ENCODE results near the gene CNIH4.
A peak's percentile ranks its signal among the peaks of the same experiment; 100 is the strongest.

Gene CNIH4

DNA sequence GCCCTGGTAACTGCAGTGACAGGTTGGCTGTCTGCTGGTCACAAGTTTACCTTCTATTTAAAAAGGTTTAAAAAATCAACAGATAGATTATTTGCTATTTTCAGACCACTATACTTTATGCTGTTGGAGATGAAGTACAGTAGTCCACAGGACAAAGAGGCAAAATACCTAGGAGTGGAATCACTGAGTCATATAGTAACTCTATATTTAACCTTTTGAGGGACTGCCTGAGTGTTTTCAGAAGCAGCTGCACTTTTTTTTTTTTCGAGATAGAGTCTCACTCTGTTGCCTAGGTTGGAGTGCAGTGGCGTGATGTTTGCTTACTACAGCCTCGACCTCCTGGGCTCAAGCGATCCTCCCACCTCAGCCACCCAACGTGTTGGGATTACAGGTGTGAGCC, 11.7 kb downstream of the CNIH4 start:
- Mint-ChIP-seq H3K36me3 (ENCODE audit: low read depth) (peaks cover 77% of the 10 kb centered on the region), H3K4me3 (no peak overlapping the region), H3K4me1 (ENCODE audit: low read depth) (peaks cover 35% of the 10 kb centered on the region), H3K27ac (no peak overlapping the region), H3K9me3 (no peaks in the 10 kb centered on the region), H3K27me3 (ENCODE audit: low read depth) (no peaks in the 10 kb centered on the region)
- DNase-seq (ENCODE audit: low spot score), result no peak

DNA sequence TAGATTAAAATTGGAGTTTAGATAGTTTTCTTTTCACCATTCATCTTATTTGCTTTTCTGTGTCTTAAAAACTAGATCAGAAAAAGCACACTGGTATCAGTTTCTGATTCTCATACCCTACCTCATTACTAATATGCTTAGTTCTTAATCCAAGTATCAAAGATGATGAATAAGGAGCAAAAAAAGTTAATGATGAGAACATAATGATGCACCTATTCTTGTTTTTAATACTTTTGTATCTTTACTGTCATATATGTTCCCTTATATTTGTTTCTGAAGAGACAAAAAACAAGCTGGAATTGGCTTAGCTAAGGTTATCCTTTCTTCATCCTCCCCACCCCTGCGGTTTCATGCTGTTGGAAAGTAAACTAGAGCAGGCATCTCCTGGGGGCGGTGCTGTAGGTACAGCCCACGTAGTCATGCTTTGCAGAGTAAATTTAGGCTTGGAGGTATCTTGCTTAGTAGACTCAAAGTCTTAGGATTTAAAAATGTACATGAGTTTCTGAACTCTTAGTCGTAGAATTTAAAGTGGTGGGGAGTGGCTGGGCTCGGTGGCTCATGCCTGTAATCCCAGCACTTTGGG, 16.4 kb downstream of the CNIH4 start:
- Mint-ChIP-seq H3K27me3 (ENCODE audit: low read depth) (no peaks in the 10 kb centered on the region), H3K36me3 (ENCODE audit: low read depth) (peaks cover 85% of the 10 kb centered on the region), H3K4me3 (no peak overlapping the region), H3K9me3 (no peaks in the 10 kb centered on the region), H3K4me1 (ENCODE audit: low read depth) (peaks cover 61% of the 10 kb centered on the region), H3K27ac (no peak overlapping the region)
- no peak for DNase-seq (ENCODE audit: low spot score)

DNA sequence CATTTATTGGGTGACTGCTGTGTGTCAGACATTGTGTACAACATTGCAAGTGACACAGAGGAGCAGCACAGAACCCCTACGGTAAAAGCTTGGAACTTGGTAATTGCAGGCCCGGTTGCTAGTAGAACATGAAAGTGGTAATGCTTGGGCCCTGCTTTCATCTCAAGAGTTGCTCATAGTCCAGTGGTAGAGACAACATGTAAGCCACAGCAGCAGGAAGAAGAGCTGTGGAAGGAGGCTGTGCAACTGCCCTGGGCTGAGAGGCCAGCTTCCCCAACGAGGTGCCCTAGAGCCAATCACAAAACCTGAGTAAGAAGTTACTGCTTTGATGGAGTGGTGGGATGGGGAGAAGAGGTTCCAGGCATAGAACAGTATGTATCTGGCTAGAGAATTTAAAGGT, 18.4 kb downstream of the CNIH4 start:
- peaks cover 70% of the 10 kb centered on the region for H3K4me1 Mint-ChIP-seq (ENCODE audit: low read depth)
- peaks cover 80% of the 10 kb centered on the region for H3K36me3 Mint-ChIP-seq (ENCODE audit: low read depth)
- DNase-seq (ENCODE audit: low spot score), result no peak
- no peaks in the 10 kb centered on the region for H3K27me3 Mint-ChIP-seq (ENCODE audit: low read depth)
- H3K27ac Mint-ChIP-seq, result peak overlapping the region; percentile 76
- peak overlapping the region; percentile 23 for H3K4me3 Mint-ChIP-seq
- no peaks in the 10 kb centered on the region for H3K9me3 Mint-ChIP-seq

DNA sequence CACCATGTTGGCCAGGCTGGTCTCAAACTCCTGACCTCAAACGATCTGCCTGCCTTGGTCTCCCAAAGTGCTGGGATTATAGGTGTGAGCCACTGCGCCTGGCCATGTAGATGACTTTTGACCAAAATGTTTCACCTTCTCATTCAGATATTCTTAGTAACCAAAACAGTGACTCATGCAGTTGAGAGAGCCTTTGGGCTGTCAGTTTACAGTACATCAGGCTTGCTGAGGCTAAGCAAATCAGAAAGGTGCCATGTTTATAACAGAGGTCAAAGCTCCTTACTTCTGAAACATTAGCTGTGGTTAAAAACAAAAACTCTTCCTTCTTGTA, 21.0 kb downstream of the CNIH4 start:
- Mint-ChIP-seq H3K9me3 (no peaks in the 10 kb centered on the region), H3K27ac (peak overlapping the region; percentile 92), H3K4me1 (ENCODE audit: low read depth) (peaks cover 85% of the 10 kb centered on the region), H3K4me3 (peak overlapping the region; percentile 70), H3K27me3 (ENCODE audit: low read depth) (no peaks in the 10 kb centered on the region), H3K36me3 (ENCODE audit: low read depth) (peaks cover 74% of the 10 kb centered on the region)
- peak; percentile 55 for DNase-seq (ENCODE audit: low spot score)

DNA sequence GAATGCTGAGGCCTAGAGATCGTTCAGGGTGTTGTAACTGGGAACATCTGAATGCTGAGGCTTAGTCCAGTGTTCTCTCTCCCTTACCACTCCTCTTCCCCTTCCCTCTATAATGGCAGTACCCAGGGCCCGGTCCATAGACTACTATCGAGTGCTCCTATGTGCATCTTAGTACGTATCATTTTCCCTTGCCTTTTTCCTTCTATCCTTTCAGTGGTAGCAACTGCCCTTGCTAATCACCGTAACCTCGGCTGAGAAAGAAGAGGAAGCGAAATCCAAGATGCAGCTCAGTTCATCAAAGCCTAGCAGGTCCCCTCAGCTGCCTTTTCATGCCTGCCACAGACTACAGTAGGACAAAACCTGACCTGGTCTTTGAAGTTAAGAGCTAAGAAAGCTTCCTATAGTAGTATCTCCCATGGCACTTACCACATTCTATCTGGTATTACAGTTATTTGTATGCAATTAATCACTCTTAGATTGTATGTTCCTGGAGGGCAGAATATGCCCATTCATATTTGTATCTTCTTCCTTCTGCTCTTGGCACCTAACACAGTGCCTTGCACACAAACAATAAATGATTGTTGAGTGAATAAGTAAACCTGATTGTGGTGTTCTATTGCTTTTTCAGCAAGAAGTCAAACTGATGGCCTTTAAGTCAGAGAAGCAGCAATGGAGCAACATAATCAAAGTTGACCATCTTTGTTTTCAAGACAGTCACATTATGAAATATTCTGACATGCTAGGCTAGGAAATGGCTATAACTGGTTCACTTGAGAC, 22.4 kb downstream of the CNIH4 start:
- peak overlapping the region; percentile 67 for H3K4me3 Mint-ChIP-seq

DNA sequence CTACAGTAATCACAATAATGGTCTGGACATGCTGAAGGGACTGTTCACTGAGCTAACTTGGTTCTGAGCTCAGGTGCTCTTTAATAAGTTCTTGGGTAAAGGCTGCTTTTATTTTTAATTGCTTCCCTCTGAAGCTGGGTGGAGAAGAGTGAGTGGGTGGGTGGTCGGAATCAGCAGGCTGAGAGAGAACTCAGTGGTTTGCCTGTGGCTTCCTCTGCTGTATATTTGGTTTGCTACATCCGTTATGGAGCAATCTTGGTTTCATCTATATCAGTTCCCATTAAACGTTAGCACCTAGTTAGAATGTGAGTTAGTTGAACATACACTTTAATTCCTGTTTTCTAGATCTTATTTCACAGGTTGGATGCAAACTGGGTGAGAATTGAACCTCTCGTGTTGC, 23.3 kb downstream of the CNIH4 start:
- Mint-ChIP-seq H3K36me3 (ENCODE audit: low read depth) (peaks cover 64% of the 10 kb centered on the region), H3K4me1 (ENCODE audit: low read depth) (peaks cover 79% of the 10 kb centered on the region), H3K9me3 (no peaks in the 10 kb centered on the region), H3K4me3 (peak overlapping the region; percentile 67), H3K27me3 (ENCODE audit: low read depth) (no peaks in the 10 kb centered on the region), H3K27ac (peak overlapping the region; percentile 76)
- peak; percentile 72 for DNase-seq (ENCODE audit: low spot score)

More for the DNA sequence above, 22.4 kb downstream of the CNIH4 start:
- peaks cover 86% of the 10 kb centered on the region for H3K4me1 Mint-ChIP-seq (ENCODE audit: low read depth)
- no peaks in the 10 kb centered on the region for H3K9me3 Mint-ChIP-seq
- no peak for DNase-seq (ENCODE audit: low spot score)
- H3K27me3 Mint-ChIP-seq (ENCODE audit: low read depth), result no peaks in the 10 kb centered on the region
- H3K36me3 Mint-ChIP-seq (ENCODE audit: low read depth), result peaks cover 68% of the 10 kb centered on the region
- peak overlapping the region; percentile 60 for H3K27ac Mint-ChIP-seq

DNA sequence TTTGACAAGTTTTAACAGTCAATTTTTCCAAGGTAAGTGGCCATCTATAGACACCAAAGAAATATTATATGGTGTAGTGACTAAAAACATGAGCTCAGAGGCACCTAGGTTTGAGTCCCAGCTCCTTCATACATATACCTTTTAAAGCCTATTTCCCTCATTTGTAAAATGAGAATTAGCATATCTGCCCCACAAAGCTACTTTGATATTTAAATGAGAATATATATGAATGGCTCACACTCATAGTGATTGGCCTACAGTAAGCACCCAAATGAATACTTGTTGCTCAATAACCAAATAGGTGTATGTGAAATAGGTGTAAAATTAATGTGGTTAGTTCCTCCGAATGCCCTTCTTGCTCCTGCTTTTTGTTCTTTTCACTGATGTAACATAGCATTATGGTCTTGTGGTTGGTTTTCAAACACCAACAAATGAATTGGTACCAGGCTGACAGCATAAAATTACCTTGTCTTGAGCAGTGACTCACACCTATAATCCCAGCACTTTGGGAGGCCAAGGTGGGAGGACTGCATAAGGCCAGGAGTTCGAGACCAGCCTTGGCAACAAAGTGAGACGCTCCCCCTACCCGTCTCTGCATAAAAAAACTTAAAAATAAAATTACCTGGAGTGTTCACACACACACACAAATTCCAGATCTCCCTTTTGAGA, 25.3 kb downstream of the CNIH4 start:
- Mint-ChIP-seq H3K36me3 (ENCODE audit: low read depth) (peaks cover 56% of the 10 kb centered on the region), H3K4me3 (peak overlapping the region; percentile 37), H3K27me3 (ENCODE audit: low read depth) (no peaks in the 10 kb centered on the region), H3K9me3 (no peaks in the 10 kb centered on the region), H3K4me1 (ENCODE audit: low read depth) (peaks cover 69% of the 10 kb centered on the region), H3K27ac (peak overlapping the region; percentile 67)
- no peak for DNase-seq (ENCODE audit: low spot score)

DNA sequence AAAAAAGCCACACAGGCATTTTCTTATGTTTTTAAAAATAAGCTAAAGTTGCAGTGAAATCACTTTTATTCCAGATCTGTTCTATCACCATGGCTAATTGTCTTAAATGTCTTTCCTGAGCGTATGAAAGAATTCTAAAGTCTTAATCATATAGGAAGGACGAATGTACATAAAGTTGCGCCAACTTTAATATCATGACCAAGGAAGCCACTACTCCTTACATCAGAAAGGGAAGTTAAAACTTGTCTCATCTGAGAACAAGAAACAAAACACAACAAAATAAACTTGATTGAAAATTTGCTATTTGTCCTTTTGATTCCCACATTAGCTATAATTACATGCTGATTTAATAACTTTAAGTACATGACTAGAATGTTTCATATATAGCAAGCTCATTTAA, 26.5 kb downstream of the CNIH4 start:
- Mint-ChIP-seq H3K9me3 (no peaks in the 10 kb centered on the region), H3K27me3 (ENCODE audit: low read depth) (no peaks in the 10 kb centered on the region), H3K27ac (no peak overlapping the region), H3K4me1 (ENCODE audit: low read depth) (peaks cover 63% of the 10 kb centered on the region), H3K36me3 (ENCODE audit: low read depth) (peaks cover 51% of the 10 kb centered on the region), H3K4me3 (no peak overlapping the region)
- DNase-seq (ENCODE audit: low spot score), result no peak

DNA sequence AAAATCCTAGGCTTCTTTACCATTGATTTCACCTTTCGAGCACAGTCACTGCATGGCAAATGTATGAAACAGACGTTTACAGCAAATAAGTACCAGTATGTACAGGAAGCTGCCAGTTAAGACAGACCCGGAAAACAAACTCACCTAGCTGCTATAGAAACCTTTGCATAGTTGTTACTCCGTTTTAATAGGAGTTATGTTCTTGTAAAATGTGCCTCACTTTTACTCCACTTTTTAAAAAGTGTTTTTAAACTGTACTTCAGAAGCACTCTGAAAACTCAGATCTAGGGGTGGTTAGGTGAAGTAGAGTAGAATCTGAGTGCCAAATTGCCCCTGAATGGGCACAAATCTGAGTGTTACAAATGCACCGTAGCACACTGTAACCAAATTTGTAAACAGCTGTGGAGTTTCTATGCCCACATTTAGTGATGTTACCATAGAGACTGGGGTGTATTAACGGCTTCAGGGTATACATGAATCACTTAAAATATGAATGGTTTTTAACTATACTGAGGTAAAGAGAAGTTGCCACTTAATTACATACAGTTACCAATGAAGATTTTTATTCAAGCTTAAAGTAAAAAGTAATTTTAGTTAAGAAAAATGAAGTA, 30.7 kb downstream of the CNIH4 start:
- H3K27ac Mint-ChIP-seq, result peak overlapping the region; percentile 32
- H3K4me3 Mint-ChIP-seq, result no peak overlapping the region
- no peaks in the 10 kb centered on the region for H3K9me3 Mint-ChIP-seq
- no peaks in the 10 kb centered on the region for H3K27me3 Mint-ChIP-seq (ENCODE audit: low read depth)
- peaks cover 29% of the 10 kb centered on the region for H3K4me1 Mint-ChIP-seq (ENCODE audit: low read depth)
- H3K36me3 Mint-ChIP-seq (ENCODE audit: low read depth), result peaks cover 60% of the 10 kb centered on the region
- DNase-seq (ENCODE audit: low spot score), result no peak

DNA sequence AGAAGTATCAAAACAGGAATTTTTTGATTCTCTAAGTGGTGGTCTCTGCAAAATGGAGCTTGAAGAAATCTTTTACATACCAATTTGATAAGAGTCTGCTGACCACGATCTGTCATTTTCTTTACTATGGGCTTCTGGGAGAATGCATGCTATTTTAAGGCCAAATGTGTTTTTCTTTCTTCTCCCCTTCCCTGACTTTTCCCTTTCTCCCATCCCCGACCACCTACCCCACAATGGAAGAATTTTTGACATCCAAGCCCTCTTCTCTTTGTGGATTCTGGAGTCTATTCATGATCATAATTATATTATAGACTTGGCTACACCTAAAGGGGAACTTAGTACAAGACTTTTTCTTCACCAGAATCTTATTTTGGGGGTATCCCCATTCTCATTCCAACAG, 31.3 kb downstream of the CNIH4 start:
- H3K4me1 Mint-ChIP-seq (ENCODE audit: low read depth), result peaks cover 29% of the 10 kb centered on the region
- peak overlapping the region; percentile 55 for H3K27ac Mint-ChIP-seq
- H3K4me3 Mint-ChIP-seq, result no peak overlapping the region

DNA sequence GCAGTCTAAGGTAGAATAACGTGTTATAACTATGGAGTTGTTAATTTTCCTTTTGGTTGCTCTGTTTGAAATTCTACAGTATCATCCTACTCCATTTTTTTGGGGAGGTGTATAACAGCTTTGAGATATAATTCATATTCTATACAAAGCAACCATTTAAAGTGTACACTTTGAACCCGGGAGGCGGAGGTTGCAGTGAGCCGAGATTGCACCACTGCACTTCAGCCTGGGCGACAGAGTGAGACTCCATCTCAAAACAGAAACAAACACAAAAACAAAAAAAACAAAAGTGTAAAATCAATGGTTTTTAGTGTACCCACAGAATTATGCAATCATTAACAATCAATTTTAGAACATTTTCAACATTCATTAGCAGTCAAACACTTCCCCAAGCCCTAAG, 33.8 kb downstream of the CNIH4 start:
- H3K27ac Mint-ChIP-seq, result no peak overlapping the region
- H3K27me3 Mint-ChIP-seq (ENCODE audit: low read depth), result no peaks in the 10 kb centered on the region
- H3K36me3 Mint-ChIP-seq (ENCODE audit: low read depth), result peaks cover 64% of the 10 kb centered on the region
- no peak for DNase-seq (ENCODE audit: low spot score)
- no peak overlapping the region for H3K4me3 Mint-ChIP-seq
- H3K4me1 Mint-ChIP-seq (ENCODE audit: low read depth), result peaks cover 27% of the 10 kb centered on the region
- no peaks in the 10 kb centered on the region for H3K9me3 Mint-ChIP-seq

More for the DNA sequence above, 31.3 kb downstream of the CNIH4 start:
- Mint-ChIP-seq H3K36me3 (ENCODE audit: low read depth) (peaks cover 62% of the 10 kb centered on the region), H3K27me3 (ENCODE audit: low read depth) (no peaks in the 10 kb centered on the region), H3K9me3 (no peaks in the 10 kb centered on the region)
- no peak for DNase-seq (ENCODE audit: low spot score)

DNA sequence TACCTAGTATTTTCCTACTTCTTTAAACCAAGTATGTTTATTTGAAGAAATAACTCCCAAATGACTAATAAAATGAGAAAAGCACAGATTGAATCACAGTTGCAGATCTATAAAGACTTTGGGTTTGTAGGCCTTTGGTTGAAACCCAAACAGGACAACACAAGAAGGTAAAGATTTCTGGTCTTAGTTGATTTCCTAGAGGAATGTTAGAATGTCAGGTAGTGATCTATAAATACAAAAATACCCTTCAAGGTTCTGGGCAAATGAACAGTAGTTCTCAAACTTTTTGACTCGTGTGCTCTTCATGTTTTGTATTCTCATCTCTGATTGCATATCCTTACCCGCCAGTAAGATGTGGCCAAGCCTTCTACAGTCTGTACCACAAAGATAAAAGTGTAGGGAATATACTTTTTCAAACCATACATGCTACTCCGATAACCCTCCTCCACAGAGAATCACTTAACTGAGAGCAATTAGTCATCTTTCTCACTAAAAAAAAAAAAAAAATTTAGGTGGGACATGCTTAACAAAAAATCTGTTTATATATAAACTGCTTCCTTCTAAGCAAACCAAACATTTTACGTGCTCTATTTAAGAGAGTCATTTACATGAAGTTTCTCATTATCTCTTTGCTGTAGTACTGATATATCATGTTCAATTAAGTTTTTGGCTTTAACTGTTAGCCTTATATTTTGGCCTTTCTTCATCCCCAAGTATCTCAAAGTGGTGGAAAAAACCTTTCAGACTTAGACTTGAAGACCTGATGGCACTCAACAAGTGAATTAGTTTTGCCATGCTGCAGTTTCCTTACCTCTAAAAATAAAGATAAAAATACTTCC, 36.0 kb downstream of the CNIH4 start:
- Mint-ChIP-seq H3K9me3 (no peaks in the 10 kb centered on the region), H3K4me3 (no peak overlapping the region), H3K27ac (no peak overlapping the region), H3K27me3 (ENCODE audit: low read depth) (no peaks in the 10 kb centered on the region), H3K4me1 (ENCODE audit: low read depth) (peaks cover 23% of the 10 kb centered on the region), H3K36me3 (ENCODE audit: low read depth) (peaks cover 76% of the 10 kb centered on the region)
- DNase-seq (ENCODE audit: low spot score), result no peak

DNA sequence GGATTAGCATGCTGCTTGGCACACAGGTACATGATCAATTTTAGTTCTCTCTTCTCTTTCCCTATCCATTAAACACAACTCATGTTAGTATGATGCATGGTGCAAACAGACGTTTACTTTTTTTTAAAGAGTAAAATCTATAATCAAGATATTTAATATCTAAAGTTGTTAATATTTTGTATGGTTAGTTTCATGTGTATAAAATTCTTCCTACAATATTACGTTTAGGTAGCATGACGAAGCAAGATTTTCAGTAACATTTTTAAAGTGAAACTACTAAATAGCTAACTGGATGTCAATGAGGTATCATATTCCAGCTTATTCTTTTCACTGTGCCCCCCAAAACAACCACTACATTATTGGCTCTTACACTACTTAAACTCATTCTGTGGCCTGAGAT, 36.6 kb downstream of the CNIH4 start:
- Mint-ChIP-seq H3K27me3 (ENCODE audit: low read depth) (no peaks in the 10 kb centered on the region), H3K4me3 (no peak overlapping the region), H3K27ac (no peak overlapping the region)

More for the DNA sequence above, 36.6 kb downstream of the CNIH4 start:
- peaks cover 77% of the 10 kb centered on the region for H3K36me3 Mint-ChIP-seq (ENCODE audit: low read depth)
- H3K4me1 Mint-ChIP-seq (ENCODE audit: low read depth), result peaks cover 21% of the 10 kb centered on the region
- DNase-seq (ENCODE audit: low spot score), result no peak
- no peaks in the 10 kb centered on the region for H3K9me3 Mint-ChIP-seq
